Activated naive CD4-positive, alpha-beta T cell treated with anti-CD3 and anti-CD28 coated beads, Interleukin-2, amount 50 U/mL, for 72 hours (primary cell): ENCODE data around the gene PTPN3. TPM values are rescaled to one million over a fixed set of nuclear protein-coding genes. Genes with fewer than 3 reads are reported as not detected.

Experiments
- ATAC-seq, 2 donors: fragments of 150-1000 bp; cut with Tn5 transposase; 2 replicates each; pipeline ENCODE4 v1.10.0; 2021; ENCODE audit warnings: mild to moderate bottlenecking in 2 of 2, moderate library complexity in 2 of 2
- DNase-seq, 2 donors: peaks; one replicate each; pipeline ENCODE4 v3.0.0; 2021 to 2022; ENCODE audit warnings: low spot score in 2 of 2
- H3K27ac Mint-ChIP-seq, 2 donors: one replicate each; pipeline ENCODE4 v1.8.0; 2022; ENCODE audit warnings: mild to moderate bottlenecking in 2 of 2, mixed read lengths in 2 of 2
- H3K36me3 Mint-ChIP-seq, 2 donors: one replicate each; pipeline ENCODE4 v1.8.0; 2022; ENCODE audit warnings: mixed read lengths in 2 of 2
- H3K9me3 Mint-ChIP-seq, 2 donors: one replicate each; pipeline ENCODE4 v1.8.0; 2022; ENCODE audit warnings: mixed read lengths in 2 of 2
- total RNA-seq, 2 donors: library from RNA; stranded (reverse); gene quantifications; one replicate each; pipeline ENCODE4 v1.2.3, GENCODE V29; 2022

The PTPN3 gene
- total RNA-seq, 2 donors from 2014 or later: 0.80 to 0.99 TPM

- Mint-ChIP-seq H3K9me3 (no peaks in the 10 kb centered on the region), H3K36me3 (no peaks in the 10 kb centered on the region), H3K27ac (no peak overlapping the region)
- DNase-seq: no peak
- no peak for ATAC-seq
Observed at GRCh38 chr9:109424618-109425017, 73.5 kb downstream of the PTPN3 start.

GRCh38 chr9:109423877-109424276 lies 74.2 kb downstream of the PTPN3 start:
- Mint-ChIP-seq H3K9me3 (no peaks in the 10 kb centered on the region), H3K36me3 (no peaks in the 10 kb centered on the region), H3K27ac (no peak overlapping the region)
- DNase-seq (no peak), ATAC-seq (no peak)

DNA sequence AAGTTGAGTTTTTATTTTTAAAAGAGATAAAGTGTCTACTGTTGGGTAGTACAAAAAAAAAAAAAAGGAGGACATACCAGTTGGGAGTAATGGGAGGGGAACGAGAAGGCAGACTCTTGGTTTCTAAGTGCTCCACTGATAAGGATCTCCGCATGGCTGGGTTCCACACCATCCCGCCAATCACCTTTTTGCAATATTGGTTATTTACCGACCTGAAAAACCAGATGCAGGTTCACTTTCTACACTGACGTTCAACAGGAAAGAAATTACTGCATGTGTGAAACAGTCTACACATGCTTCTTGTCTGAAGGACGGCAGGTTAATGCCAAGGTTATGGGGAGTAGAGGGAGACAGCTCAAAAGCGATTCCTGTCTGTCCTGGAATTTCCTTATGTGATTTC lies 75.5 kb downstream of the PTPN3 start:
- ATAC-seq: no peak
- Mint-ChIP-seq H3K9me3 (no peaks in the 10 kb centered on the region), H3K27ac (no peak overlapping the region), H3K36me3 (no peaks in the 10 kb centered on the region)
- DNase-seq: no peak

GRCh38 chr9:109421026-109421970 lies 76.8 kb downstream of the PTPN3 start:
- H3K36me3 Mint-ChIP-seq: no peaks in the 10 kb centered on the region
- no peak overlapping the region for H3K27ac Mint-ChIP-seq
- DNase-seq (no peak), ATAC-seq (no peak)
- no peaks in the 10 kb centered on the region for H3K9me3 Mint-ChIP-seq

DNA sequence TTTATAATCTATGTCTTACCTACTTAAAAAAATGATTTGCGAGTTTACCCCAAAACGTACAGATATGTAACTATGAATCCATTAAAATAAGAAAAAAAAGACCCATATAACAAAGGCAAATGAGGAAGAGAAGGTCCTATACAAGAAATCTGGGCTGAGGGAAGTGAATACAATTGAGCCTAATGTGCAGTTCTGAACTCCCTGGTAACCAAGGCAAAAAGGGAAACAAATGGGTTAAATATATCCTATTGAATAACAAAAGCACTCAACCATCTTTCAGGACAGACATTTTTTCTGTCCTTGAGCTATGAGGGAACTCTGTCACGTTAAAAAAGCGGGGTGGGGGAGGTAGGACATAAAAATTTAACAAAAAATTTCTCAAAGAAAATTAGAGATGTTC lies 78.6 kb downstream of the PTPN3 start:
- H3K27ac Mint-ChIP-seq: no peak overlapping the region
- H3K36me3 Mint-ChIP-seq: no peaks in the 10 kb centered on the region
- ATAC-seq: no peak
- H3K9me3 Mint-ChIP-seq: no peaks in the 10 kb centered on the region
- no peak for DNase-seq

- no peaks in the 10 kb centered on the region for H3K9me3 Mint-ChIP-seq
- H3K27ac Mint-ChIP-seq: no peak overlapping the region
- peak; percentile 17 to 26 for ATAC-seq
- DNase-seq: no peak
- H3K36me3 Mint-ChIP-seq: no peaks in the 10 kb centered on the region
Observed at GRCh38 chr9:109418827-109419226, 79.3 kb downstream of the PTPN3 start.

DNA sequence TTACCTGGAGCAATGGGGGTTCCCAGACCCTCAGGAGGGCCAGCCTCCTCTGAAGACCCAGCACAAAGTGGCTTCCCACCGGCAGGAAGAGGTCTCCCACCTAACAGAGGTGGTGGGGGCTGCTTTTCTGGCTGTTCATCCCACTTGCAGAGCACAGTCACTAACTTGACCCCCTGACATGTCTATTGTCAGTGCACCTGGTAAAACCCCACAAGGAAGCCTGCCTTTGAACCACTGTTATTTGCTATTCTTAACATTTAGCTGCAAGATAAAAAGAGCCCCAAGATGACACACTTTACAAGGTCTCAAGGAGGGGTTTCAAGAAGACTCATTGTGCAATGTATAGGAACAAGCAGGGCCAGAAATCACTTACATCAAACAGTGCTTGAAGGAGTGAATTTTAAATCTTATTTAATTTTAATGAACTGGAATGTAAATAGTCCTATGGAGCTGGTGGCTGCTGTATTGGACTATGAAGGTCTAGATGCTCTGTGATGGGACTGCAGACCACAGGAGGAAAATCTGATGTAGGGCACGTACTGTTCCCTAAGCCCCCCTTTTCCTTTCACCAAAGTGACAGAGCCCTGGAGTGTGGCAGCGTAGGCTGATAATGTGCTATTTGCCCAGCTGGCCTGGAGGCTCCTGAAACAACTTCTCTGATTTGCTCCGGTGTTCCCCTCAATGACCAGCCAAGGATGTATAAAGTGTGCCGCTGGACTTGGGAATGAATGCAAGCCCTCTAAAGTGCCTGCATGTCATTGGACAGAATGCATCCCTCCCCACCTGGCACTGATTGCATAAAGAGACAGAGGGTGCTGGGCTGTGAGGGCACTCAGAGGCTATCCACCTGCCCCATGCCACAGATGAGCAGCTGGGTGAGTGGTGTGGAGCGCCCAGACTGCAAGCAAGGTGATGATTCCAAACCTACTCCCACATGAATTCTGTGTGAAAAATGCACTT lies 80.2 kb downstream of the PTPN3 start:
- ATAC-seq (no peak), DNase-seq (no peak)
- H3K9me3 Mint-ChIP-seq: no peaks in the 10 kb centered on the region
- H3K36me3 Mint-ChIP-seq: no peaks in the 10 kb centered on the region
- peak overlapping the region; percentile 41 to 45 for H3K27ac Mint-ChIP-seq

DNA sequence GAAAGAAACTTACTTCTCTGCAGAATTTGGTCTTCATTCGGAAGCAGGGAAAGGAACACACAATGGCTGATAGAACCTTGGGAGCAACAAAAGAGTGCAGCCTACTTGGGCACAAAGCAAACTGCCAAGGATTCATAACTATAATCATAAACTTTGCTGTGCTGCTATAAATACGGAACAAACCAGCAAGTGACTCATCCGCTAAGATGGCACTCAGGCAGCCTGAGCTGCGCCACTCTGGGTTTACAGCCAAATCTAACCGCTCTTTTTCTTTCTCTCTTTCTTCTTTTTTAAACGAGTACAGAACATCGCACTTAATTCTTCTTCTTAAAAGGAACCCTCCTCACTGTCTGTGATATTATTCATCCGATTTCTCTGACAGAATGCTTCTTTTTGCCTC lies 81.1 kb downstream of the PTPN3 start:
- DNase-seq: no peak
- peak in 1 of 2 donors; percentile 42 for ATAC-seq
- H3K36me3 Mint-ChIP-seq: no peaks in the 10 kb centered on the region
- H3K9me3 Mint-ChIP-seq: no peaks in the 10 kb centered on the region
- peak overlapping the region; percentile 45 to 75 for H3K27ac Mint-ChIP-seq

DNA sequence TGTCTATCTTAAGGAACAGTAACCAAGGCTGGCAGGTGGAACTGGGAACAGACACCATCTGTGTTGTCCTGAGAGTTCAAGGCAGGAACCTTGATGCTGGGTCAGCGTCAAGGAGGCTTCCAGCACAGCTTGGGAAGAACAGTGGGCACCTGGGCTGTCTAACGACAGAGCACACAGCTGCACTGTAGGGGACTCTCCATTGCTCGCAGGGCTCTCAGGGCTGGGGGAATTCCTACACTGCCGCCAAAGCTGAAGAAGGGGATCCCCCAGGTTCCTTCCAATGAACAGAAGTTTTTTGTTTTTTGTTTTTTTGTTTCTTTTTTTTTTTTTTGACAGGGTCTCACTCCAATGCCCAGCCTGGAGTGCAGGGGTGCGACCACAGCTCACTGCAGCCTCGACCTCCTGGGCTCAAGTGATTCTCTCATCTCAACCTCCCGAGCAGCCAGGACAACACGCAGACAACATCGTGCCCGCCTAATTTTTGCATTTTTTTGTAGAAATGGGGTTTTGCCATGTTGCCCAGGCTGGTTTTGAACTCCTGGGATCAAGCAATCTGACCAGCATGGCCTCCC lies 81.9 kb downstream of the PTPN3 start:
- Mint-ChIP-seq H3K9me3 (no peaks in the 10 kb centered on the region), H3K27ac (no peak overlapping the region), H3K36me3 (no peaks in the 10 kb centered on the region)
- DNase-seq: no peak
- peak; percentile 46 for ATAC-seq

DNA sequence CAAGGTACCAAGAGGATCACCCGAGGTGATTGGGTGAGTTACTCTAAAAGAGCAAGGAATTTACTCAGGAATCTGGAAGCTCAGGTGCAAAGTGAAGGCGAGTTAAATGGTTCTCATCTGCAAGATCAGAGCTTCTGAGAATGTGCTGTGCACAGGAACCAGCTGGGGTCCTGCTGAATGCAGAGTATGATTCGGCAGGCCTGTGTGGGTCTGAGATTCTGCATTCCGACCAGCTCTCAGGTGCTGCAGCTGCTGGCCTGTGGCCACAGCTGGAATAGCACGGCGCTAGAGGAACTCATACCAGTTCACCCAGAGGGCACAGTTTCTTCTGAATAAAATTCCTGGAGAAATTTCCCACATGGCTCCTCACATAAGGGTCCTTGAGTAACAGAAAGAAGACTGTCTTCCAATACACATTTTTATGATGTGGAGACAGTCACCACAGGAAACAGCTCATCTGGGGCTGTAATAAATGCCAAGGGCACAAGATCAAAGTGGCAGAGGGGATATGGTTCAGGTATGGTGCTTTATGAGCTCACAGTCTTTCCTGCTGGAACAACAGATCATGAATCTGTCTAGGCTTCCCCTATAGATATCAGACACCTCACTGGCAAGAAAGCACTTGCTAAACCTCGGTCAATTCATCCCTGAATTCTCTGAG lies 83.9 kb downstream of the PTPN3 start:
- Mint-ChIP-seq H3K9me3 (no peaks in the 10 kb centered on the region), H3K27ac (no peak overlapping the region), H3K36me3 (no peaks in the 10 kb centered on the region)
- DNase-seq: no peak
- ATAC-seq: no peak

GRCh38 chr9:109411798-109412352 lies 86.2 kb downstream of the PTPN3 start:
- H3K36me3 Mint-ChIP-seq: no peaks in the 10 kb centered on the region
- ATAC-seq: peak; percentile 49 to 52
- no peaks in the 10 kb centered on the region for H3K9me3 Mint-ChIP-seq
- peak overlapping the region; percentile 38 to 50 for H3K27ac Mint-ChIP-seq
- peak in 1 of 2 donors; percentile 22 for DNase-seq

- Mint-ChIP-seq H3K36me3 (no peaks in the 10 kb centered on the region), H3K9me3 (no peaks in the 10 kb centered on the region), H3K27ac (peak overlapping the region; percentile 50 to 86)
- peak; percentile 71 to 77 for ATAC-seq
- DNase-seq: peak in 1 of 2 donors; percentile 56
Observed at GRCh38 chr9:109411069-109411761, 86.9 kb downstream of the PTPN3 start.

- ATAC-seq (peak in 1 of 2 donors; percentile 15), DNase-seq (no peak)
- Mint-ChIP-seq H3K36me3 (no peaks in the 10 kb centered on the region), H3K27ac (no peak overlapping the region), H3K9me3 (no peaks in the 10 kb centered on the region)
Observed at GRCh38 chr9:109409773-109410397, 88.2 kb downstream of the PTPN3 start.

GRCh38 chr9:109408759-109409462 lies 89.2 kb downstream of the PTPN3 start:
- Mint-ChIP-seq H3K9me3 (no peaks in the 10 kb centered on the region), H3K27ac (no peak overlapping the region), H3K36me3 (no peaks in the 10 kb centered on the region)
- DNase-seq (no peak), ATAC-seq (no peak)
